Measurements from ENCODE around the gene SHB.
"Not testable (repeated sequence)": the region's sequence is repeated elsewhere in the genome, so short reads cannot be mapped to it uniquely, and the experiment has no call there.

Gene SHB

GRCh38 chr9:37902796-37903646 lies 166.0 kb downstream of the SHB start:
- peak; percentile 87 for DNase-seq (ENCODE audit: low spot score)

- DNase-seq (ENCODE audit: low spot score): no peak
Measured at GRCh38 chr9:37902131-37902530, 166.9 kb downstream of the SHB start.

GRCh38 chr9:37899041-37899440 lies 170.0 kb downstream of the SHB start:
- DNase-seq (ENCODE audit: low spot score): no peak

GRCh38 chr9:37897665-37898064 lies 171.4 kb downstream of the SHB start:
- no peak for DNase-seq (ENCODE audit: low spot score)

- no peak for DNase-seq (ENCODE audit: low spot score)
Measured at GRCh38 chr9:37892063-37892462, 177.0 kb downstream of the SHB start.

GRCh38 chr9:37891042-37891441 lies 178.0 kb downstream of the SHB start:
- DNase-seq (ENCODE audit: low spot score): not testable (repeated sequence)

- DNase-seq (ENCODE audit: low spot score): no peak
Measured at GRCh38 chr9:37889536-37889935, 179.5 kb downstream of the SHB start.

GRCh38 chr9:37887977-37888583 lies 180.9 kb downstream of the SHB start:
- DNase-seq (ENCODE audit: low spot score): not testable (repeated sequence)

GRCh38 chr9:37880916-37881479 lies 188.0 kb downstream of the SHB start:
- DNase-seq (ENCODE audit: low spot score): no peak

- no peak for DNase-seq (ENCODE audit: low spot score)
Measured at GRCh38 chr9:37876376-37876775, 192.7 kb downstream of the SHB start.

GRCh38 chr9:37873955-37874354 lies 195.1 kb downstream of the SHB start:
- no peak for DNase-seq (ENCODE audit: low spot score)

GRCh38 chr9:37870799-37871176 lies 198.2 kb downstream of the SHB start:
- DNase-seq (ENCODE audit: low spot score): no peak

GRCh38 chr9:37870081-37870798 lies 198.8 kb downstream of the SHB start:
- DNase-seq (ENCODE audit: low spot score): no peak
